K562 (cell line): Measurements from ENCODE around the gene AKNA.

Source experiments
- CTCF ChIP-seq, 3 experiments: IDR thresholded peaks in 2 of 3; conservative IDR thresholded peaks in 1 of 3; 2 replicates each; pipeline ENCODE4 v1.5.1; 2011 to 2012; ENCODE audit warnings: low read length in 3 of 3, mild to moderate bottlenecking in 3 of 3, control low read depth in 2 of 3, improper control_type of control experiment in 1 of 3, inconsistent platforms in 1 of 3, low read depth in 1 of 3, mixed read lengths in 1 of 3, moderate library complexity in 1 of 3; ENCODE audit not compliant: insufficient read depth in 2 of 3
- HSF4 ChIP-seq: fragments of 250-450 bp; sonication (Bioruptor Pico); IDR thresholded peaks from 2 replicates; pipeline ENCODE4 v2.1.2; 2022; ENCODE audit warnings: mild to moderate bottlenecking, moderate library complexity, borderline replicate concordance

DNA sequence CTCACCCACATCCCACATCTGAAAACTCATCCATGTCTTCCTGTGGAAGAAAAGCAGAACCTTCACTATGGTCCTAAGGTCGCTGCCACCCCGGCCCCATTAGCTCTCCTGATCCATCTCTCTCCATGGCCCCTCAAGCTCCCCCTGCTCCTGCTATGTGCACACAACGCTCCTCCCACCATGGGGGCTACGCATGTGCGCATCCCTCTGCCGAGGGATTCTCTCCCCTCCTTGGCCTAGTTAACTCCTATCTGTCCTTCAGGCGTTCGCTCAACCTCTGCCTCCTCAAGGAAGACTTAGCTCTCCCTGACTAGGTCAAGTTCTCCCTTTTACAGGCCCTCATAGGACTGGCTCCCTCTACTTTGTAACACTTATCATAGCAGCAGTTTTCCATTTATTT is 9.8 kb downstream of the AKNA start:
- TF ChIP-seq HSF4 (CRISPR knock-in tag) = no peak
- no peak for TF ChIP-seq CTCF (IDR thresholded peaks at IDR 0.05 in 2 of 3, conservative IDR thresholded peaks at IDR 0.05 in 1 of 3; ENCODE audit: insufficient read depth in 2 of 3, low read depth in 1 of 3, low read length in 3 of 3)
